ENCODE measurements around the gene TSPAN3.

DNA sequence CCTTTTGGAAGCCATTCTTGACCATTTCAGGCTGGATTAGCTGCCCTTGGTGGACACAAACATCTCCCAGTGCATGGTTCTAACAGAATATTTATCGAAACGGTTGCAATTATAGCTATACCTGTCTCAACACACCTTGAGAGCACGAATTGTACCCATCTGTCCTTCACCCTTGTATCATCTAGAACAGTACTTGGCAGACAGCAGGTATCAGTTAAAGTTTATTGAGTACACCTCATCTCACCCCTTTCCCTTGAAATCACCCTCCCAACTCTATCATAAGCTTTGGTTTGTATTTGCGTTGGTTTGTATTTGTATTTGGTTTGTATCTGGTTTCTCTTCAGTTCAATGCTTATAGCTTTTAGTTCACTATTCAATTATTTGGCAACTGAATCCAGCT, 12.4 kb downstream of the TSPAN3 start:
- TF ChIP-seq POLR2AphosphoS5 (IDR thresholded peaks at IDR 0.05; ENCODE audit: insufficient read depth, low read depth, low read length), result no peak
- TF ChIP-seq, protein P1, sequence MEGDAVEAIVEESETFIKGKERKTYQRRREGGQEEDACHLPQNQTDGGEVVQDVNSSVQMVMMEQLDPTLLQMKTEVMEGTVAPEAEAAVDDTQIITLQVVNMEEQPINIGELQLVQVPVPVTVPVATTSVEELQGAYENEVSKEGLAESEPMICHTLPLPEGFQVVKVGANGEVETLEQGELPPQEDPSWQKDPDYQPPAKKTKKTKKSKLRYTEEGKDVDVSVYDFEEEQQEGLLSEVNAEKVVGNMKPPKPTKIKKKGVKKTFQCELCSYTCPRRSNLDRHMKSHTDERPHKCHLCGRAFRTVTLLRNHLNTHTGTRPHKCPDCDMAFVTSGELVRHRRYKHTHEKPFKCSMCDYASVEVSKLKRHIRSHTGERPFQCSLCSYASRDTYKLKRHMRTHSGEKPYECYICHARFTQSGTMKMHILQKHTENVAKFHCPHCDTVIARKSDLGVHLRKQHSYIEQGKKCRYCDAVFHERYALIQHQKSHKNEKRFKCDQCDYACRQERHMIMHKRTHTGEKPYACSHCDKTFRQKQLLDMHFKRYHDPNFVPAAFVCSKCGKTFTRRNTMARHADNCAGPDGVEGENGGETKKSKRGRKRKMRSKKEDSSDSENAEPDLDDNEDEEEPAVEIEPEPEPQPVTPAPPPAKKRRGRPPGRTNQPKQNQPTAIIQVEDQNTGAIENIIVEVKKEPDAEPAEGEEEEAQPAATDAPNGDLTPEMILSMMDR (IDR thresholded peaks at IDR 0.05; ENCODE audit: extremely low read depth in 1 of 2, insufficient read depth in 1 of 2, low read depth in 1 of 2, low read length in 2 of 2), result no peak
- TF ChIP-seq POLR2A (IDR thresholded peaks at IDR 0.05; ENCODE audit: low read depth, low read length), result no peak
- TF ChIP-seq EZH2 (IDR thresholded peaks at IDR 0.05; ENCODE audit: borderline replicate concordance, low read depth, low read length, severe bottlenecking), result no peak
- TF ChIP-seq MYC (IDR thresholded peaks at IDR 0.05; ENCODE audit: low read depth, low read length), result no peak
- no peak for TF ChIP-seq JUN (IDR thresholded peaks at IDR 0.05; ENCODE audit: borderline replicate concordance, insufficient read depth, insufficient read length, low read depth)
- no peak for TF ChIP-seq FOS (IDR thresholded peaks at IDR 0.05; ENCODE audit: borderline replicate concordance, insufficient read depth, low read length)

Measured in endothelial cell of umbilical vein (primary cell).